ENCODE measurements around the gene MAST4.
"Not testable (repeated sequence)": the region's sequence is repeated elsewhere in the genome, so short reads cannot be mapped to it uniquely, and the experiment has no call there.

The MAST4 gene

DNA sequence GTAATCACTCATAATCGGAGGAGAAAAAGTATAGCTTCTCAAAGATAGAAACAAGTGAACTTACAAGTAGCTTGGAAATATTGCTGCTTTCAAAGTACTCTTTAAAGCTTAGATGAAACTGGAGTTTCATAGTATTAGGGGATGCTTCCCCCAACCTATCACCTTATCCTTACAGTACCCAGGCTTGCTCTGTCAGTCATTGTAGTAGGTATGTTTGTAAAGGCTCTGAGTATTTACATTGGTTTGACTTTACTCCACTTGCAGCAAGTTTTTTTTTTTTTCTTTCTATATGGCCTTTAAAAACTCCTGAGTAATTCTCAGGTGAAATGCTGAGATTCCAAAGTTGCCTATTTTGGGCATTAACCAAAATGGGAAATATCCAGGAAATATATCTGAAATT is 515.6 kb downstream of the MAST4 start:
- no peaks in the 10 kb centered on the region for H3K9me3 ChIP-seq (ENCODE audit: control insufficient read depth, low read length)
- H3K4me3 ChIP-seq (ENCODE audit: insufficient read depth, low read depth, low read length) = no peak overlapping the region
- no peaks in the 10 kb centered on the region for H3K36me3 ChIP-seq (ENCODE audit: control insufficient read depth, insufficient read depth, low read length)
- H3K4me1 ChIP-seq (ENCODE audit: control insufficient read depth, insufficient read depth, low read length) = peaks cover 4% of the 10 kb centered on the region
- no peaks in the 10 kb centered on the region for H3K27me3 ChIP-seq (ENCODE audit: control insufficient read depth, insufficient read depth, low read length, poor library complexity, severe bottlenecking)
- no peak overlapping the region for H3K27ac ChIP-seq (ENCODE audit: insufficient read depth, low read depth, low read length, poor library complexity, severe bottlenecking)
- 95% methylated on average over 1 of the region's 1 CpG; no CpG with 5 or more reads in 1 of the 2 experiments for WGBS, 2 experiments

DNA sequence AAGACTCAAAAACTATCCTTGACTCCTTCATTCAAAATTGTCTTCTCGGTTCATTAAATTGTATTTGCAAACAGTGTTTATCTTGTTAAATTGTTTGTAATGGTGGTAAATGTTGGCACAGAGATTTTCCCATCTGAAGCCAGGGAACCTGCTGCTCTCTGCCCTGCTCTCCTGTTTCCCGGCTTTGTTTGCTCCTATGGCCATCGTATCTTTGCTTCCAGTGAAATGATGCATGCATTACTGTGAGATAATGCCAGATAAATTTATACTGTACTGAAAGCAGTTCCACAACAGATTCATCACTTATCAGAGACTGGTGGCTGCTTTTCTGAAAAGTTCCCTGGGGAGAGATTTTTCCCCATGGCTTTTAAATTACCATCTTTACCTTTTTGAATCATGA is 519.1 kb downstream of the MAST4 start:
- Histone ChIP-seq H3K36me3 (ENCODE audit: control insufficient read depth, insufficient read depth, low read length) (no peaks in the 10 kb centered on the region), H3K27me3 (ENCODE audit: control insufficient read depth, insufficient read depth, low read length, poor library complexity, severe bottlenecking) (no peaks in the 10 kb centered on the region), H3K4me3 (ENCODE audit: insufficient read depth, low read depth, low read length) (no peak overlapping the region), H3K9me3 (ENCODE audit: control insufficient read depth, low read length) (no peaks in the 10 kb centered on the region), H3K27ac (ENCODE audit: insufficient read depth, low read depth, low read length, poor library complexity, severe bottlenecking) (no peak overlapping the region), H3K4me1 (ENCODE audit: control insufficient read depth, insufficient read depth, low read length) (no peaks in the 10 kb centered on the region)
- 86 to 100% methylated on average over 2 to 3 of the region's 3 CpGs for WGBS, 2 experiments

DNA sequence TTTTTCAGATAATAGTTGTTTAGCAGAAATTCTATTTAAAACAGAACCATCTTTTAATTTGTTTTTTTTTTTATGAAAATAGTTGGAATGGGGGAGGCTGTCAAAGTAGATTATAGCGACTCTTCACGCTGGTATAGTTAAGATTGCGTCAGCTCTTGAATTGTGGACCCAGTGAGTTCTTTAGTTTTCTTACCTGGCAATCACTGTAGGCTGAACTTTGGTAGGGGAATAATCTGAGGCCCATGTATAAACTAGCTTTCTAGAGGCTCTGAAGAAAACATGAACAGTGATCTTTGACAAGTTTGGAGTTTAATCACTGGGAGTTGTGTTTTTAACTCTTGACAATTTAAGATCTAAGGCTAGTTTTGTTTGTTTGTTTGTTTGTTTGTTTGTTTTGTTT is 519.6 kb downstream of the MAST4 start:
- 95 to 99% methylated on average over 3 of the region's 3 CpGs for WGBS, 2 experiments
- Histone ChIP-seq H3K36me3 (ENCODE audit: control insufficient read depth, insufficient read depth, low read length) (no peaks in the 10 kb centered on the region), H3K27ac (ENCODE audit: insufficient read depth, low read depth, low read length, poor library complexity, severe bottlenecking) (no peak overlapping the region), H3K4me1 (ENCODE audit: control insufficient read depth, insufficient read depth, low read length) (no peaks in the 10 kb centered on the region), H3K9me3 (ENCODE audit: control insufficient read depth, low read length) (no peaks in the 10 kb centered on the region), H3K27me3 (ENCODE audit: control insufficient read depth, insufficient read depth, low read length, poor library complexity, severe bottlenecking) (no peaks in the 10 kb centered on the region), H3K4me3 (ENCODE audit: insufficient read depth, low read depth, low read length) (no peak overlapping the region)

DNA sequence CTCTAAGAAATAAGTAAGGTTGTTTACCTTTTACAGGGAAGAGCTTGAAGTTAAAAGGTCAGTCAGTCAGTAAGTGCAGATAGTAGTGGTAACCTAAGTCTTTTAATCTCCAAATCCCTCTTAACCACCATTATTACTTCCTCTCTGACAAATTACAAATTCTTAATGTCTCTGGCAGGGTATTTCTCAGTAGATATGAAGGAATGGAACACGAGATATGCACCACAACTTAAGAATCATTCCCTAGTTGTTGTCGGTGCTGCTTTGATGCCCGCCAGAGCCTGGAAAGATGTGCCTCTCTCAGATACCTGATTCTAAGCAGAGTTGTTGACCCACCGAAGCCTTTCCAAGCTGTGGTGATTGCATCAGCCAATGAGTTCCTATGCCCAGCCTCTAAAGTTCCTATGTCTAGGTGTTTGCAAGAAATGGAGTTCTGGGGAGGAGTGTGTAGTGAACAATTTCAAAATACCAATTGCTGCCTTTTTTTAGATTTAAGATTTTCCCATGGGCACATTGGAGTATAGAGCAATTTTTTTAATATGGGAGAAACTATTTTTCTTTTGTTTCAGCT is 521.9 kb downstream of the MAST4 start:
- H3K9me3 ChIP-seq (ENCODE audit: control insufficient read depth, low read length) = no peaks in the 10 kb centered on the region
- no peaks in the 10 kb centered on the region for H3K27me3 ChIP-seq (ENCODE audit: control insufficient read depth, insufficient read depth, low read length, poor library complexity, severe bottlenecking)
- no peak overlapping the region for H3K27ac ChIP-seq (ENCODE audit: insufficient read depth, low read depth, low read length, poor library complexity, severe bottlenecking)
- H3K4me1 ChIP-seq (ENCODE audit: control insufficient read depth, insufficient read depth, low read length) = no peaks in the 10 kb centered on the region
- H3K36me3 ChIP-seq (ENCODE audit: control insufficient read depth, insufficient read depth, low read length) = no peaks in the 10 kb centered on the region
- no peak overlapping the region for H3K4me3 ChIP-seq (ENCODE audit: insufficient read depth, low read depth, low read length)
- WGBS, 2 experiments = 93 to 94% methylated on average over 4 of the region's 4 CpGs

DNA sequence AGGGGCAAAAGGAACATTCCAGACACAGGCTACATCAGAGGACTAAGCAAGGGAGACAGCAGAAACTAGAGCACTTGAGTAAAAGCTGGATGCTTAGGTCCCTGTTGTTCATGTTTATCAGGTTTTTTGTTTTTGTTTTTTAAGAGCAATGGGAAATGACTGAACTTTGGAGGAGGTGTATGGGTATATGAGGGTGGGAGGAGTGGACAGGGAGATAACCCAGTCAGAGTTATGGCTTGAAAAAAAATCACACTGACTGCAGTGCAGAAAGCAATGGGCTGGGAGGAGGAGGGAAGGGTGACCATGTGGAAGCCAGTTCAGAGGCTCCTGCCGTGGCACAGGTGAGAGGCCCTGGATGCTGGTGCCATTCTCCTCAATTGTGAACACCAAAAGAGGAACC is 522.8 kb downstream of the MAST4 start:
- H3K36me3 ChIP-seq (ENCODE audit: control insufficient read depth, insufficient read depth, low read length) = no peaks in the 10 kb centered on the region
- no peaks in the 10 kb centered on the region for H3K4me1 ChIP-seq (ENCODE audit: control insufficient read depth, insufficient read depth, low read length)
- no peaks in the 10 kb centered on the region for H3K27me3 ChIP-seq (ENCODE audit: control insufficient read depth, insufficient read depth, low read length, poor library complexity, severe bottlenecking)
- H3K4me3 ChIP-seq (ENCODE audit: insufficient read depth, low read depth, low read length) = no peak overlapping the region
- H3K27ac ChIP-seq (ENCODE audit: insufficient read depth, low read depth, low read length, poor library complexity, severe bottlenecking) = no peak overlapping the region
- H3K9me3 ChIP-seq (ENCODE audit: control insufficient read depth, low read length) = no peaks in the 10 kb centered on the region
- 91 to 96% methylated on average over 1 of the region's 1 CpG for WGBS, 2 experiments

DNA sequence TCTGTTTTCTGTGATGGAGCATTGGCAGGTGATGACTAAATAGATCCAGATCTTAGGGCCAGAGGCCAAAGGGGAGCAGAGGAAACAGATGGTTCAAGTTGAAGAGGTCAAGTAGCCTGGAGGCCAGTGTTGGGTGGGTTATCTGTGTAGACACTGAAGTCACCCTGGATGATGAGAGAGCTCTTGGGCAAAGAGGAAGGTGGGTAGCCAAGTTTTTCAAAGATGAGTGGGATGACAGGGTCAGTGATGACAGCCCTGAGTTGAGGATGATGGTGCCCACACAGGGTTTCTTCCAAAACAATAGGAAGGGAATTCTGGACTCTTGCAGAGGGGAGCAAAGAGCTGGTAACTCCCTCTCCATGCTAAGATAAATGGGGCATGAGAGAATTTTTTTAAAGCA is 523.8 kb downstream of the MAST4 start:
- no peaks in the 10 kb centered on the region for H3K4me1 ChIP-seq (ENCODE audit: control insufficient read depth, insufficient read depth, low read length)
- H3K9me3 ChIP-seq (ENCODE audit: control insufficient read depth, low read length) = no peaks in the 10 kb centered on the region
- H3K27me3 ChIP-seq (ENCODE audit: control insufficient read depth, insufficient read depth, low read length, poor library complexity, severe bottlenecking) = no peaks in the 10 kb centered on the region
- no peak overlapping the region for H3K27ac ChIP-seq (ENCODE audit: insufficient read depth, low read depth, low read length, poor library complexity, severe bottlenecking)
- no peak overlapping the region for H3K4me3 ChIP-seq (ENCODE audit: insufficient read depth, low read depth, low read length)
- no peaks in the 10 kb centered on the region for H3K36me3 ChIP-seq (ENCODE audit: control insufficient read depth, insufficient read depth, low read length)

DNA sequence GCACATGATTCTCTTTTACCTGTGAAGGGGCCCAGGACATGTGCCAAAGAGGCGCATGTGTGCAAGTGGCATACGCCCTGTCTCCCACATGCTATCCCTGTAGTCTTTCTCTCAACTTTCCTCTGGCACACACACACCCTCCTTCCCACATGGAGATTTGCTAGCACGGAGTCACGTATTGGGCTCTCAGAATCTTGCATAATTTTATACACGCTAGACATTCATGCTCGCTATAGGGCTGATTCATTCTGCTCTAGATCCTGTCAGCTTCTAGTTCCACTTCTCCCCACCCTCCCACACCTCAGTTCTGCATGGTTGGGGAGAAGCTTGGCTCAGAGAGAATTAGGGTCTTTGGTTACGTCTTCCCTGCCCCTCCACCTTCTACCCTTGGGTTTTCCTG is 527.6 kb downstream of the MAST4 start:
- H3K27me3 ChIP-seq (ENCODE audit: control insufficient read depth, insufficient read depth, low read length, poor library complexity, severe bottlenecking) = no peaks in the 10 kb centered on the region
- 92 to 95% methylated on average over 6 to 7 of the region's 7 CpGs for WGBS, 2 experiments
- no peaks in the 10 kb centered on the region for H3K36me3 ChIP-seq (ENCODE audit: control insufficient read depth, insufficient read depth, low read length)
- no peak overlapping the region for H3K27ac ChIP-seq (ENCODE audit: insufficient read depth, low read depth, low read length, poor library complexity, severe bottlenecking)
- H3K4me1 ChIP-seq (ENCODE audit: control insufficient read depth, insufficient read depth, low read length) = no peaks in the 10 kb centered on the region
- no peaks in the 10 kb centered on the region for H3K9me3 ChIP-seq (ENCODE audit: control insufficient read depth, low read length)
- no peak overlapping the region for H3K4me3 ChIP-seq (ENCODE audit: insufficient read depth, low read depth, low read length)

DNA sequence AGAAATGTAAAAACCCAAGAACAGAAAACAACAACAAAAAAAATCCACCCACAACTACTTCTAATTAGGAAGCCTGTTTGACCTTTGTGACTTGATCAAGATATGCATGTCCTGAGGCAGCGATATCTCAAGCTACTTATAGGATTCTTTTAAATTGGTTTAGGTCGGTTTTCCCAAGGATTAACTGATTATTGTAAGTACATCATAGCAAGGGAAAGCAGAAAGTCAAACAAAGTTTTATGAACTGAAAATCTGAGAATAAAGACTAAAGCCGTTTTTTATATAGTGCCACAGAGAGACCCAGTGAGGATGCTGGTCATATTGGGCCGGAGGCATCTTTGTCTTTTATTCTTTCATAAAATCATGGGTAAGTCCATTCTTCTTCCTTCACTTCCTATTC is 528.4 kb downstream of the MAST4 start:
- Histone ChIP-seq H3K27me3 (ENCODE audit: control insufficient read depth, insufficient read depth, low read length, poor library complexity, severe bottlenecking) (no peaks in the 10 kb centered on the region), H3K4me1 (ENCODE audit: control insufficient read depth, insufficient read depth, low read length) (no peaks in the 10 kb centered on the region), H3K36me3 (ENCODE audit: control insufficient read depth, insufficient read depth, low read length) (no peaks in the 10 kb centered on the region), H3K9me3 (ENCODE audit: control insufficient read depth, low read length) (no peaks in the 10 kb centered on the region), H3K4me3 (ENCODE audit: insufficient read depth, low read depth, low read length) (no peak overlapping the region), H3K27ac (ENCODE audit: insufficient read depth, low read depth, low read length, poor library complexity, severe bottlenecking) (no peak overlapping the region)
- 95 to 98% methylated on average over 4 of the region's 4 CpGs for WGBS, 2 experiments

DNA sequence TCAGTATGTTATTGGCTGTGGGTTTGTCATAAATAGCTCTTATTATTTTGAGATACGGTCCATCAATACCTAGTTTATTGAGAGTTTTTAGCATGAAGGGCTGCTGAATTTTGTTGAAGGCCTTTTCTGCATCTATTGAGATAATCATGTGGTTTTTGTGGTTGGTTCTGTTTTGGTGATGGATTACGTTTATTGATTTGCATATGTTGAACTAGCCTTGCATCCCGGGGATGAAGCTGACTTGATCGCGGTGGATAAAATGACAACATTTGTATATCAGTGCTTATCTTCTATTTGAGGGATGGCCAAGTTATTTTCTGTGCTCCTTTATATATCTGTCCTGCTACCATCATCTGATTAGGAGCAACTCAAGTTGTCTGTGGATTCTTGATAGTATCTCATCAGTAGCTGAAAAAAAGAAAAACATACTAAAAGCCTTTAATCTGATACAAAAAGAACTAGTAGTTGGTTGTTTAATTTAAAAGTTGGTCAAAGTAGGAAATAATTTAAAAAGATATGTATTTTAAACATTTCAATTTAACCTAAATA is 531.2 kb downstream of the MAST4 start:
- not testable (repeated sequence) for H3K36me3 ChIP-seq (ENCODE audit: control insufficient read depth, insufficient read depth, low read length); H3K27me3 ChIP-seq (ENCODE audit: control insufficient read depth, insufficient read depth, low read length, poor library complexity, severe bottlenecking); H3K27ac ChIP-seq (ENCODE audit: insufficient read depth, low read depth, low read length, poor library complexity, severe bottlenecking); H3K9me3 ChIP-seq (ENCODE audit: control insufficient read depth, low read length); H3K4me3 ChIP-seq (ENCODE audit: insufficient read depth, low read depth, low read length); H3K4me1 ChIP-seq (ENCODE audit: control insufficient read depth, insufficient read depth, low read length)
- 87 to 88% methylated on average over 5 of the region's 5 CpGs for WGBS, 2 experiments

DNA sequence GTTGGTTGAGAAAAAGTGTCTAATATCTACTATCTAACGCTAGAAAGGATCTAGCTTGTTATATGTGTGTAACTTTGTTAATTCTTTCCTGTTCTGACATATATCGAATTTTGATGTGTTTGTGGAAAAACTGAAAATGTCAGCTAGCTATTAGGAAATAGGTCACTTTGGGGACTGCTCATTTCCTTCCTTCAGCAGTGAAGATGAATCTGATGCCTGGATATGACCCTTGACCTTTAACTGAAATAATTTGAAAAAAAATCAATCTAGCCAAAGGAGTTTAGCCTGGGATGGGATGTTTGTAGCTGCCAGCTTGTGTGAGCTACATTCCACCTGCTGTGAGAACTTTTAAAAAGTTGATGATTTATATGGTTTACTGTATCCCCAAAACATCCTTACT is 533.6 kb downstream of the MAST4 start:
- H3K4me1 ChIP-seq (ENCODE audit: control insufficient read depth, insufficient read depth, low read length) = no peaks in the 10 kb centered on the region
- 96 to 100% methylated on average over 2 of the region's 2 CpGs for WGBS, 2 experiments
- H3K36me3 ChIP-seq (ENCODE audit: control insufficient read depth, insufficient read depth, low read length) = no peaks in the 10 kb centered on the region
- no peaks in the 10 kb centered on the region for H3K27me3 ChIP-seq (ENCODE audit: control insufficient read depth, insufficient read depth, low read length, poor library complexity, severe bottlenecking)
- no peak overlapping the region for H3K27ac ChIP-seq (ENCODE audit: insufficient read depth, low read depth, low read length, poor library complexity, severe bottlenecking)
- no peak overlapping the region for H3K4me3 ChIP-seq (ENCODE audit: insufficient read depth, low read depth, low read length)
- no peaks in the 10 kb centered on the region for H3K9me3 ChIP-seq (ENCODE audit: control insufficient read depth, low read length)

DNA sequence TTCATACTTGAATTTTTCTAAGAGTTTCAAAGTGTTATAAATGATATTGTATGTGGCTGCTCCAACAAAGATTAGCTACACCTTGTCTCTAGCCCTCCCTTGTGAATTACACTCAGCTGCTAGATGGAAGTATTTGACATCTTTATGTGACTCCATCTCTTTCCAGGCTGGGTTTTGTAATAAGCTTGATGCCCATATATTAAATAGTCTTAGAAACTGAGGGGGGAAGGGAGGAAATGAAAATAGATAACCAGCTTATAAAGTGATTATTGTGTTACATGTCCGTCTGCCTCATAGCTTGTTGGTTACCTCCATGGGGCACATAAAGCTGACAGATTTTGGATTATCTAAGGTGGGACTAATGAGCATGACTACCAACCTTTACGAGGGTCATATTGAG is 537.0 kb downstream of the MAST4 start:
- Histone ChIP-seq H3K36me3 (ENCODE audit: control insufficient read depth, insufficient read depth, low read length) (no peaks in the 10 kb centered on the region), H3K9me3 (ENCODE audit: control insufficient read depth, low read length) (no peaks in the 10 kb centered on the region), H3K4me3 (ENCODE audit: insufficient read depth, low read depth, low read length) (no peak overlapping the region), H3K4me1 (ENCODE audit: control insufficient read depth, insufficient read depth, low read length) (no peaks in the 10 kb centered on the region), H3K27ac (ENCODE audit: insufficient read depth, low read depth, low read length, poor library complexity, severe bottlenecking) (no peak overlapping the region), H3K27me3 (ENCODE audit: control insufficient read depth, insufficient read depth, low read length, poor library complexity, severe bottlenecking) (no peaks in the 10 kb centered on the region)
- WGBS, 2 experiments = 47 to 50% methylated on average over 2 of the region's 2 CpGs
